Astrocyte of the spinal cord (primary cell): ENCODE measurements around the gene CCDC178.

Experiments used
- DNase-seq: peaks from one replicate; pipeline ENCODE4 v3.0.0; 2011; ENCODE audit warnings: low read depth, low spot score
- H3K4me3 ChIP-seq: 2 replicates; pipeline ENCODE4 v1.5.1; 2011; ENCODE audit warnings: low read depth, mild to moderate bottlenecking, low read length, moderate library complexity
- CTCF ChIP-seq: IDR thresholded peaks from 2 replicates; pipeline ENCODE4 v1.5.1; 2012; ENCODE audit warnings: low read depth, mild to moderate bottlenecking, low read length, inconsistent platforms
- in situ Hi-C: cut with HindIII; loops from 2 replicates; pipeline ENCODE4 v1.10.0; 2017; ENCODE audit warnings: low sequenced_read_pairs

CCDC178 gene

DNA sequence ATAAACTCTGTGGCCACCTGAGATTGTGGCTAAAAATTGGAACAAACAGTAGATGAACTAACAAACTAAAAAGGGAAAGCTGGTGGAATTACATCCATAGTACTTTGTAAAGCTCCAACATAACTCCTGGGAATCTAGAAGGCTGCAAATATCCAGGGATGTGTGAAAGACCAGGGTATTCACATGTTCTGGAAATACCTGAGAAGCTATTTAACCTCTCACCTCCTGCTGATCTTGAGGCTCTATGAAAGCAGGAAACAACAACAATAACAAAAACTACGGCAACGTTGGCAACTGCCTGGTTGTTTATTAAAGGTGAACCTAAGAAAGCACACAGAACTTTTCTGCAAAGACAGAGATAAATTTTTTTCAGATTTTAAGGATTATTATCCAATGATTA lies 171.3 kb downstream of the CCDC178 start:
- no peak for DNase-seq
- H3K4me3 ChIP-seq = no peak overlapping the region
- in situ Hi-C loops = no loop called here
- TF ChIP-seq CTCF = no peak

GRCh38 chr18:33264566-33264965 lies 176.0 kb downstream of the CCDC178 start:
- no peak overlapping the region for H3K4me3 ChIP-seq
- in situ Hi-C loops = no loop called here
- TF ChIP-seq CTCF = no peak
- DNase-seq = no peak

- no peak for TF ChIP-seq CTCF
- H3K4me3 ChIP-seq = no peak overlapping the region
- DNase-seq = no peak
- in situ Hi-C loops = no loop called here
These were observed 201.2 kb downstream of the CCDC178 start for GRCh38 chr18:33239298-33239697.

- H3K4me3 ChIP-seq = no peak overlapping the region
- no peak for TF ChIP-seq CTCF
- DNase-seq = no peak
- in situ Hi-C loops = no loop called here
These were observed 208.2 kb downstream of the CCDC178 start for GRCh38 chr18:33232318-33232626.

- H3K4me3 ChIP-seq = no peak overlapping the region
- peak; percentile 94 for TF ChIP-seq CTCF
- DNase-seq = peak; percentile 76
- in situ Hi-C loops = no loop called here
These were observed 208.8 kb downstream of the CCDC178 start for GRCh38 chr18:33231474-33232317.

- DNase-seq = no peak
- TF ChIP-seq CTCF = no peak
- in situ Hi-C loops = no loop called here
These were observed 228.2 kb downstream of the CCDC178 start for GRCh38 chr18:33212363-33212762.

More at GRCh38 chr18:33212363-33212762, 228.2 kb downstream of the CCDC178 start:
- H3K4me3 ChIP-seq = no peak overlapping the region
